H9 (cell line): ENCODE measurements around the gene SYNE2. TPM values are rescaled to one million over a fixed set of nuclear protein-coding genes. Genes with fewer than 3 reads are reported as not detected.

Experiments used
- DNase-seq: peaks from one replicate; pipeline ENCODE4 v3.0.0-alpha.2; 2017
- H2AFZ ChIP-seq: one replicate; pipeline ENCODE4 v1.6.1; 2013; ENCODE audit warnings: mild to moderate bottlenecking, low read length, control low read depth, moderate library complexity
- H2AK5ac ChIP-seq: 2 replicates; pipeline ENCODE4 v1.6.1; 2013; ENCODE audit warnings: low read length, control low read depth, mixed read lengths; ENCODE audit not compliant: insufficient read length
- H2BK120ac ChIP-seq: one replicate; pipeline ENCODE4 v1.6.1; 2013; ENCODE audit warnings: low read depth, mild to moderate bottlenecking, low read length, control low read depth, inconsistent platforms; ENCODE audit not compliant: poor library complexity, severe bottlenecking
- H2BK12ac ChIP-seq: 2 replicates; pipeline ENCODE4 v1.6.1; 2013; ENCODE audit warnings: low read length, control low read depth, mixed read lengths, low read depth; ENCODE audit not compliant: insufficient read length
- H2BK15ac ChIP-seq: 2 replicates; pipeline ENCODE4 v1.6.1; 2013; ENCODE audit warnings: low read depth, low read length, control low read depth
- H2BK20ac ChIP-seq: one replicate; pipeline ENCODE4 v1.6.1; 2013; ENCODE audit warnings: low read depth, mild to moderate bottlenecking, low read length, control low read depth, inconsistent platforms; ENCODE audit not compliant: poor library complexity, severe bottlenecking
- H2BK5ac ChIP-seq: 2 replicates; pipeline ENCODE4 v1.6.1; 2013; ENCODE audit warnings: low read length, control low read depth, mixed read lengths; ENCODE audit not compliant: insufficient read length
- H3K14ac ChIP-seq: 2 replicates; pipeline ENCODE4 v1.6.1; 2013; ENCODE audit warnings: low read length, control low read depth; ENCODE audit not compliant: insufficient read depth
- H3K18ac ChIP-seq: 2 replicates; pipeline ENCODE4 v1.6.1; 2013; ENCODE audit warnings: low read depth, mild to moderate bottlenecking, mixed read lengths, low read length, control low read depth; ENCODE audit not compliant: insufficient read length
- H3K23ac ChIP-seq: 2 replicates; pipeline ENCODE4 v1.6.1; 2013; ENCODE audit warnings: low read length, control low read depth, mixed read lengths, low read depth; ENCODE audit not compliant: insufficient read length
- H3K23me2 ChIP-seq: 2 replicates; pipeline ENCODE4 v1.6.1; 2013; ENCODE audit warnings: low read depth, mild to moderate bottlenecking, mixed read lengths, low read length, control low read depth; ENCODE audit not compliant: insufficient read length, poor library complexity, severe bottlenecking
- H3K27ac ChIP-seq: 2 replicates; pipeline ENCODE4 v1.5.1; 2013; ENCODE audit warnings: low read length, control low read depth, mixed read lengths, low read depth; ENCODE audit not compliant: insufficient read length
- H3K27me3 ChIP-seq: 2 replicates; pipeline ENCODE4 v1.6.1; 2013; ENCODE audit warnings: low read length, control low read depth, inconsistent platforms; ENCODE audit not compliant: insufficient read depth
- H3K4ac ChIP-seq: 2 replicates; pipeline ENCODE4 v1.6.1; 2013; ENCODE audit warnings: low read depth, mild to moderate bottlenecking, control low read depth, inconsistent platforms, low read length, moderate library complexity
- H3K4me1 ChIP-seq: 2 replicates; pipeline ENCODE4 v1.6.1; 2013; ENCODE audit warnings: low read length, control low read depth, inconsistent platforms; ENCODE audit not compliant: insufficient read depth
- H3K4me2 ChIP-seq: 2 replicates; pipeline ENCODE4 v1.6.1; 2013; ENCODE audit warnings: low read length, control low read depth, mixed read lengths; ENCODE audit not compliant: insufficient read length, insufficient read depth
- H3K56ac ChIP-seq: 2 replicates; pipeline ENCODE4 v1.6.1; 2013; ENCODE audit warnings: low read depth, mild to moderate bottlenecking, mixed read lengths, low read length, control low read depth; ENCODE audit not compliant: insufficient read length
- H3K79me1 ChIP-seq: 2 replicates; pipeline ENCODE4 v1.6.1; 2013; ENCODE audit warnings: low read depth, mild to moderate bottlenecking, moderate library complexity, low read length, control low read depth, inconsistent platforms; ENCODE audit not compliant: insufficient read depth, poor library complexity, severe bottlenecking
- H3K79me2 ChIP-seq: 2 replicates; pipeline ENCODE4 v1.6.1; 2013; ENCODE audit warnings: low read length, control low read depth, inconsistent platforms; ENCODE audit not compliant: insufficient read depth
- H3K9ac ChIP-seq: 2 replicates; pipeline ENCODE4 v1.6.1; 2013; ENCODE audit warnings: low read length, control low read depth, mixed read lengths; ENCODE audit not compliant: insufficient read length; ENCODE audit errors: extremely low read depth
- H3K9me3 ChIP-seq: one replicate; pipeline ENCODE4 v1.6.1; 2013; ENCODE audit warnings: low read depth, low read length, inconsistent platforms; ENCODE audit not compliant: control insufficient read depth
- H3T11ph ChIP-seq: one replicate; pipeline ENCODE4 v1.6.1; 2013; ENCODE audit warnings: mild to moderate bottlenecking, low read length, control low read depth, inconsistent platforms
- H4K20me1 ChIP-seq: one replicate; pipeline ENCODE4 v1.6.1; 2013; ENCODE audit not compliant: control insufficient read depth, insufficient read length, insufficient read depth
- H4K5ac ChIP-seq: 2 replicates; pipeline ENCODE4 v1.6.1; 2013; ENCODE audit warnings: low read depth, mild to moderate bottlenecking, mixed read lengths, low read length, control low read depth; ENCODE audit not compliant: insufficient read length
- H4K8ac ChIP-seq: replicated peaks from 2 replicates; pipeline ENCODE4 v1.6.1; 2013; ENCODE audit warnings: low read length, control low read depth, mixed read lengths, low read depth; ENCODE audit not compliant: insufficient read length
- H4K91ac ChIP-seq: 2 replicates; pipeline ENCODE4 v1.6.1; 2013; ENCODE audit warnings: low read depth, mild to moderate bottlenecking, moderate library complexity, mixed read lengths, low read length, control low read depth; ENCODE audit not compliant: insufficient read length
- H3K27ac Mint-ChIP-seq, 3 experiments: 2 replicates in 2 of 3; 3 replicates in 1 of 3; pipeline ENCODE4 v1.8.0; 2020 to 2021; ENCODE audit warnings: mixed read lengths in 3 of 3, mild to moderate bottlenecking in 1 of 3, moderate library complexity in 1 of 3
- H3K27me3 Mint-ChIP-seq: 2 replicates; pipeline ENCODE4 v1.8.0; 2021; ENCODE audit warnings: low read depth, mild to moderate bottlenecking, moderate library complexity, mixed read lengths
- H3K36me3 Mint-ChIP-seq, 3 experiments: 2 replicates in 2 of 3; 3 replicates in 1 of 3; pipeline ENCODE4 v1.8.0; 2020 to 2021; ENCODE audit warnings: low read depth in 3 of 3, mixed read lengths in 3 of 3; ENCODE audit not compliant: insufficient read depth in 1 of 3
- H3K4me1 Mint-ChIP-seq, 2 experiments: 2 replicates each; pipeline ENCODE4 v1.8.0; 2020; ENCODE audit warnings: mixed read lengths in 2 of 2
- H3K4me3 Mint-ChIP-seq, 2 experiments: 2 replicates in 1 of 2; 3 replicates in 1 of 2; pipeline ENCODE4 v1.8.0; 2020 to 2021; ENCODE audit warnings: mild to moderate bottlenecking in 2 of 2, mixed read lengths in 2 of 2, moderate library complexity in 1 of 2
- H3K9me3 Mint-ChIP-seq, 2 experiments: 2 replicates in 1 of 2; 3 replicates in 1 of 2; pipeline ENCODE4 v1.8.0; 2020; ENCODE audit warnings: mild to moderate bottlenecking in 2 of 2, mixed read lengths in 2 of 2, moderate library complexity in 1 of 2
- CTCF ChIP-seq: fragments of 200-600 bp; sonication (generic); conservative IDR thresholded peaks from 3 replicates; pipeline ENCODE4 v1.8.0; 2021; ENCODE audit warnings: antibody characterized with exemption, mild to moderate bottlenecking
- total RNA-seq: library from RNA; stranded (reverse); gene quantifications from 2 replicates; pipeline ENCODE4 v1.2.1, GENCODE V29; 2021

The SYNE2 gene
- total RNA-seq, 1 experiment from 2014 or later = 43.3 TPM

DNA sequence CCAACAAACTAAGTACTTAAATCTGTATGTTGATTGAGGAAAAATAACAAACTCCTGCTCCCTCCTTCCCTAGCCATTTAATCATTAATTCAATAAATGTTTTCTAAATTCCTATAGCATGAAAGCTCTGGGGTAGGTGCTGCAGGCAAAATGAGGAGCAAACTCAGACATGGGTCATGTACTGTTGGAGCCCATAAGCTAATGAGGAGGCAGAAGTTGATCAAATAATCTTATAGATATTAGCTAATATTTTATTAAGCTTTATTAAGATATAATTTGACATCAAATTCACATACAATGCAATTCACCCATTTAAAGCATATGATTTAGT lies 70.6 kb downstream of the SYNE2 start:
- Histone ChIP-seq H3K56ac (no peak overlapping the region), H2AK5ac (no peak overlapping the region), H2BK120ac (no peak overlapping the region), H3K4me1 (no peaks in the 10 kb centered on the region), H2AFZ (no peak overlapping the region), H3K4me2 (no peak overlapping the region), H3K27me3 (no peaks in the 10 kb centered on the region), H3K14ac (no peak overlapping the region), H3K27ac (no peak overlapping the region), H4K8ac (no peak overlapping the region), H3K79me1 (no peaks in the 10 kb centered on the region), H2BK5ac (no peak overlapping the region), H2BK20ac (no peak overlapping the region), H4K5ac (no peak overlapping the region), H4K20me1 (no peaks in the 10 kb centered on the region), H3K9ac (no peak overlapping the region), H3K9me3 (no peaks in the 10 kb centered on the region), H3K79me2 (no peaks in the 10 kb centered on the region), H3K18ac (no peak overlapping the region), H3K23me2 (no peaks in the 10 kb centered on the region), H3K4ac (no peak overlapping the region), H4K91ac (no peak overlapping the region), H3T11ph (no peak overlapping the region), H2BK15ac (no peak overlapping the region), H3K23ac (no peak overlapping the region), H2BK12ac (no peak overlapping the region)
- peaks cover 6 to 7% of the 10 kb centered on the region in 2 experiments for H3K4me1 Mint-ChIP-seq
- peaks cover 0 to 5% (median 4%) of the 10 kb centered on the region in 3 experiments; a peak in 4 of 7 replicates for H3K36me3 Mint-ChIP-seq
- no peaks in the 10 kb centered on the region for H3K27me3 Mint-ChIP-seq
- DNase-seq = no peak
- TF ChIP-seq CTCF = no peak
- no peaks in the 10 kb centered on the region for H3K9me3 Mint-ChIP-seq
- no peak overlapping the region for H3K27ac Mint-ChIP-seq
- H3K4me3 Mint-ChIP-seq = no peak overlapping the region
